ENCODE results near the gene FOXQ1. TPM values are rescaled to one million over a fixed set of nuclear protein-coding genes. Genes with fewer than 3 reads are reported as not detected.

The FOXQ1 gene
- total and polyA plus RNA-seq, 2 of the 13 experiments (the other 11 are each of a cell fraction or from before 2014, with no cell fraction given), result 35.2 to 39.8 TPM

GRCh38 chr6:1263850-1264377, 48.0 kb upstream of the FOXQ1 start (continued):
- TF ChIP-seq, protein P1, sequence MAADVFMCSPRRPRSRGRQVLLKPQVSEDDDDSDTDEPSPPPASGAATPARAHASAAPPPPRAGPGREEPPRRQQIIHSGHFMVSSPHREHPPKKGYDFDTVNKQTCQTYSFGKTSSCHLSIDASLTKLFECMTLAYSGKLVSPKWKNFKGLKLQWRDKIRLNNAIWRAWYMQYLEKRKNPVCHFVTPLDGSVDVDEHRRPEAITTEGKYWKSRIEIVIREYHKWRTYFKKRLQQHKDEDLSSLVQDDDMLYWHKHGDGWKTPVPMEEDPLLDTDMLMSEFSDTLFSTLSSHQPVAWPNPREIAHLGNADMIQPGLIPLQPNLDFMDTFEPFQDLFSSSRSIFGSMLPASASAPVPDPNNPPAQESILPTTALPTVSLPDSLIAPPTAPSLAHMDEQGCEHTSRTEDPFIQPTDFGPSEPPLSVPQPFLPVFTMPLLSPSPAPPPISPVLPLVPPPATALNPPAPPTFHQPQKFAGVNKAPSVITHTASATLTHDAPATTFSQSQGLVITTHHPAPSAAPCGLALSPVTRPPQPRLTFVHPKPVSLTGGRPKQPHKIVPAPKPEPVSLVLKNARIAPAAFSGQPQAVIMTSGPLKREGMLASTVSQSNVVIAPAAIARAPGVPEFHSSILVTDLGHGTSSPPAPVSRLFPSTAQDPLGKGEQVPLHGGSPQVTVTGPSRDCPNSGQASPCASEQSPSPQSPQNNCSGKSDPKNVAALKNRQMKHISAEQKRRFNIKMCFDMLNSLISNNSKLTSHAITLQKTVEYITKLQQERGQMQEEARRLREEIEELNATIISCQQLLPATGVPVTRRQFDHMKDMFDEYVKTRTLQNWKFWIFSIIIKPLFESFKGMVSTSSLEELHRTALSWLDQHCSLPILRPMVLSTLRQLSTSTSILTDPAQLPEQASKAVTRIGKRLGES (CRISPR knock-in tag; IDR thresholded peaks at IDR 0.05; ENCODE audit: borderline replicate concordance), result no peak
- TF ChIP-seq IRX3 (CRISPR knock-in tag; IDR thresholded peaks at IDR 0.05; ENCODE audit: borderline replicate concordance, low read depth) (0 out of 2 replicates have a peak, but pooled peaks have one; percentile 66), ZNF616 (CRISPR knock-in tag; IDR thresholded peaks at IDR 0.05; ENCODE audit: low read depth) (peak; percentile 62; the same call in 1 of the 2 replicates), NFE2L1 (CRISPR knock-in tag; IDR thresholded peaks at IDR 0.05; ENCODE audit: borderline replicate concordance) (no peak), ZNF30 (CRISPR knock-in tag; IDR thresholded peaks at IDR 0.05) (no peak), ZNF891 (CRISPR knock-in tag; IDR thresholded peaks at IDR 0.05) (no peak), SOX13 (IDR thresholded peaks at IDR 0.05) (peak; percentile 88), SOX13 (CRISPR knock-in tag; conservative IDR thresholded peaks at IDR 0.05 in 1 of 2, IDR thresholded peaks at IDR 0.05 in 1 of 2) (peak in 1 of 2 experiments; percentile 98; a peak in 2 of 4 replicates), PTBP1 (IDR thresholded peaks at IDR 0.05; ENCODE audit: low read depth, low read length, poor library complexity, severe bottlenecking) (no peak), MIER2 (CRISPR knock-in tag; IDR thresholded peaks at IDR 0.05) (peak; percentile 85), TCF12 (IDR thresholded peaks at IDR 0.05) (no peak), TCF12 (CRISPR knock-in tag; IDR thresholded peaks at IDR 0.05) (peak; percentile 38; the same call in 1 of the 2 replicates), NFE2L2 (IDR thresholded peaks at IDR 0.05; ENCODE audit: low read length) (no peak), SP5 (CRISPR knock-in tag; IDR thresholded peaks at IDR 0.05; ENCODE audit: borderline replicate concordance, low read depth) (peak; percentile 73), ZNF878 (CRISPR knock-in tag; IDR thresholded peaks at IDR 0.05) (peak; percentile 90; the same call in 1 of the 2 replicates), ZNF296 (CRISPR knock-in tag; conservative IDR thresholded peaks at IDR 0.05) (peak; percentile 84), ZC3H4 (CRISPR knock-in tag; IDR thresholded peaks at IDR 0.05; ENCODE audit: borderline replicate concordance) (peak; percentile 69; the same call in 1 of the 2 replicates), ZMYM3 (CRISPR knock-in tag; IDR thresholded peaks at IDR 0.05) (peak; percentile 75; the same call in 1 of the 2 replicates), RAD21 (CRISPR knock-in tag; IDR thresholded peaks at IDR 0.05) (no peak), FOXJ3 (CRISPR knock-in tag; IDR thresholded peaks at IDR 0.05; ENCODE audit: borderline replicate concordance) (peak; percentile 88), NR2F1 (CRISPR knock-in tag; IDR thresholded peaks at IDR 0.05) (peak; percentile 48 to 50; a peak in 1 of 4 replicates)
- TF ChIP-seq, protein P2, sequence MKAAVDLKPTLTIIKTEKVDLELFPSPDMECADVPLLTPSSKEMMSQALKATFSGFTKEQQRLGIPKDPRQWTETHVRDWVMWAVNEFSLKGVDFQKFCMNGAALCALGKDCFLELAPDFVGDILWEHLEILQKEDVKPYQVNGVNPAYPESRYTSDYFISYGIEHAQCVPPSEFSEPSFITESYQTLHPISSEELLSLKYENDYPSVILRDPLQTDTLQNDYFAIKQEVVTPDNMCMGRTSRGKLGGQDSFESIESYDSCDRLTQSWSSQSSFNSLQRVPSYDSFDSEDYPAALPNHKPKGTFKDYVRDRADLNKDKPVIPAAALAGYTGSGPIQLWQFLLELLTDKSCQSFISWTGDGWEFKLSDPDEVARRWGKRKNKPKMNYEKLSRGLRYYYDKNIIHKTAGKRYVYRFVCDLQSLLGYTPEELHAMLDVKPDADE (CRISPR knock-in tag; IDR thresholded peaks at IDR 0.05), result no peak
- TF ChIP-seq, protein P3, sequence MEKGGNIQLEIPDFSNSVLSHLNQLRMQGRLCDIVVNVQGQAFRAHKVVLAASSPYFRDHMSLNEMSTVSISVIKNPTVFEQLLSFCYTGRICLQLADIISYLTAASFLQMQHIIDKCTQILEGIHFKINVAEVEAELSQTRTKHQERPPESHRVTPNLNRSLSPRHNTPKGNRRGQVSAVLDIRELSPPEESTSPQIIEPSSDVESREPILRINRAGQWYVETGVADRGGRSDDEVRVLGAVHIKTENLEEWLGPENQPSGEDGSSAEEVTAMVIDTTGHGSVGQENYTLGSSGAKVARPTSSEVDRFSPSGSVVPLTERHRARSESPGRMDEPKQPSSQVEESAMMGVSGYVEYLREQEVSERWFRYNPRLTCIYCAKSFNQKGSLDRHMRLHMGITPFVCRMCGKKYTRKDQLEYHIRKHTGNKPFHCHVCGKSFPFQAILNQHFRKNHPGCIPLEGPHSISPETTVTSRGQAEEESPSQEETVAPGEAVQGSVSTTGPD (CRISPR knock-in tag; IDR thresholded peaks at IDR 0.05), result no peak
- TF ChIP-seq, protein P4, sequence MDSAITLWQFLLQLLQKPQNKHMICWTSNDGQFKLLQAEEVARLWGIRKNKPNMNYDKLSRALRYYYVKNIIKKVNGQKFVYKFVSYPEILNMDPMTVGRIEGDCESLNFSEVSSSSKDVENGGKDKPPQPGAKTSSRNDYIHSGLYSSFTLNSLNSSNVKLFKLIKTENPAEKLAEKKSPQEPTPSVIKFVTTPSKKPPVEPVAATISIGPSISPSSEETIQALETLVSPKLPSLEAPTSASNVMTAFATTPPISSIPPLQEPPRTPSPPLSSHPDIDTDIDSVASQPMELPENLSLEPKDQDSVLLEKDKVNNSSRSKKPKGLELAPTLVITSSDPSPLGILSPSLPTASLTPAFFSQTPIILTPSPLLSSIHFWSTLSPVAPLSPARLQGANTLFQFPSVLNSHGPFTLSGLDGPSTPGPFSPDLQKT (CRISPR knock-in tag; IDR thresholded peaks at IDR 0.05; ENCODE audit: borderline replicate concordance), result no peak
